ENCODE results near the gene OR52L1.

OR52L1 gene

DNA sequence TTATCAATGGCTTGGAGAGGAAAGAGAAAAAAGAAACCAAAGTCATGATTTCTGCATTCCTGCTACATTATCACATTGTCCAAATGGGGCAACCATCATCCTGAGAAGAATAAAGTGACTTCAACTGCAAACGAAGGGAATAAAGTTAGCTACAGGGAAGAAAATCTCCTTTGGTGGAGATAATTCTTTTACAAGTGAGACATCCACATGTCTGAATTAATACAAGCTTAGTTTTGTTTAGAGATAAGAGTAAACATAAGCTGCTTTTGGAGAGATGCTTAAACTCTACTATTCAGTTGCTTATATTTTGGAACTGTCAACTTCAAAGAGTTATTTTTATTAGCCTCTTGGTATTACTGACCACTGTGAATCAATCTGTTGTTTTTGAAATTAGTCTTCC lies at the start of gene OR52L1:
OR52L1 (minus strand) TSS at position 101 of the 400 bp plus-strand sequence; CDS start at position 46, 55 bp downstream.
- ChIA-PET POLR2A (no interaction called here), CTCF (no interaction called here)
- Histone ChIP-seq H3K27ac (ENCODE audit: extremely low read depth, low read depth, low read length) (no peak within 1 kb of the TSS), H3K4me3 (ENCODE audit: low read depth, low read length) (no peak within 1 kb of the TSS), H3K4me1 (ENCODE audit: control insufficient read depth, insufficient read depth, low read length) (no peaks in the 10 kb centered on the region), H3K36me3 (ENCODE audit: control insufficient read depth in 2 of 2, insufficient read depth in 1 of 2, low read length in 2 of 2) (no peaks in the 10 kb centered on the region), H3K9me3 (ENCODE audit: control insufficient read depth, insufficient read depth, low read depth, low read length) (no peaks in the 10 kb centered on the region)
- TF ChIP-seq ZNF664 (tag by site-specific recombination; IDR thresholded peaks at IDR 0.05) (no peak), ZSCAN4 (tag by site-specific recombination; IDR thresholded peaks at IDR 0.05) (no peak), GLI4 (tag by site-specific recombination; IDR thresholded peaks at IDR 0.05) (no peak), ZNF335 (tag by site-specific recombination; conservative IDR thresholded peaks at IDR 0.05) (no peak), ZNF19 (tag by site-specific recombination; IDR thresholded peaks at IDR 0.05; ENCODE audit: low read depth) (no peak), ZNF777 (tag by site-specific recombination; IDR thresholded peaks at IDR 0.05; ENCODE audit: borderline replicate concordance) (no peak), SCRT2 (tag by site-specific recombination; IDR thresholded peaks at IDR 0.05) (no peak), GFI1B (tag by site-specific recombination; IDR thresholded peaks at IDR 0.05) (no peak), SP2 (tag by site-specific recombination; IDR thresholded peaks at IDR 0.05) (no peak), ZFP3 (tag by site-specific recombination; IDR thresholded peaks at IDR 0.05; ENCODE audit: low read depth) (no peak), ZNF354C (tag by site-specific recombination; IDR thresholded peaks at IDR 0.05; ENCODE audit: borderline replicate concordance, low read depth) (no peak), YY2 (tag by site-specific recombination; IDR thresholded peaks at IDR 0.05) (no peak), REST (tag by site-specific recombination; IDR thresholded peaks at IDR 0.05) (no peak), ZBTB21 (tag by site-specific recombination; IDR thresholded peaks at IDR 0.05) (no peak)
- TF ChIP-seq, protein P1, sequence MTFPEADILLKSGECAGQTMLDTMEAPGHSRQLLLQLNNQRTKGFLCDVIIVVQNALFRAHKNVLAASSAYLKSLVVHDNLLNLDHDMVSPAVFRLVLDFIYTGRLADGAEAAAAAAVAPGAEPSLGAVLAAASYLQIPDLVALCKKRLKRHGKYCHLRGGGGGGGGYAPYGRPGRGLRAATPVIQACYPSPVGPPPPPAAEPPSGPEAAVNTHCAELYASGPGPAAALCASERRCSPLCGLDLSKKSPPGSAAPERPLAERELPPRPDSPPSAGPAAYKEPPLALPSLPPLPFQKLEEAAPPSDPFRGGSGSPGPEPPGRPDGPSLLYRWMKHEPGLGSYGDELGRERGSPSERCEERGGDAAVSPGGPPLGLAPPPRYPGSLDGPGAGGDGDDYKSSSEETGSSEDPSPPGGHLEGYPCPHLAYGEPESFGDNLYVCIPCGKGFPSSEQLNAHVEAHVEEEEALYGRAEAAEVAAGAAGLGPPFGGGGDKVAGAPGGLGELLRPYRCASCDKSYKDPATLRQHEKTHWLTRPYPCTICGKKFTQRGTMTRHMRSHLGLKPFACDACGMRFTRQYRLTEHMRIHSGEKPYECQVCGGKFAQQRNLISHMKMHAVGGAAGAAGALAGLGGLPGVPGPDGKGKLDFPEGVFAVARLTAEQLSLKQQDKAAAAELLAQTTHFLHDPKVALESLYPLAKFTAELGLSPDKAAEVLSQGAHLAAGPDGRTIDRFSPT (tag by site-specific recombination; IDR thresholded peaks at IDR 0.05), result no peak

GRCh38 chr11:6030708-6031405 lies 44.1 kb upstream of the OR52L1 start, which contains the start of gene OR56A1:
TSS of gene OR56A1 (minus strand) at chr11:6030758. CDS start at chr11:6027692, 3,066 bp downstream.
- POLR2A ChIA-PET, result no interaction called here
- Histone ChIP-seq H3K36me3 (ENCODE audit: control insufficient read depth in 2 of 2, insufficient read depth in 1 of 2, low read length in 2 of 2) (no peaks in the 10 kb centered on the region), H3K27ac (ENCODE audit: extremely low read depth, low read depth, low read length) (no peak within 1 kb of the TSS), H3K4me1 (ENCODE audit: control insufficient read depth, insufficient read depth, low read length) (no peaks in the 10 kb centered on the region), H3K9me3 (ENCODE audit: control insufficient read depth, insufficient read depth, low read depth, low read length) (no peaks in the 10 kb centered on the region), H3K4me3 (ENCODE audit: low read depth, low read length) (no peak within 1 kb of the TSS)
- CTCF ChIA-PET, result interaction anchor here (0.6 kb wide), 1 partner anchor 8 kb away, joined by 4 read pairs; no protein-coding TSS in a partner anchor
- TF ChIP-seq SP2 (tag by site-specific recombination; IDR thresholded peaks at IDR 0.05) (no peak), TCF7L2 (IDR thresholded peaks at IDR 0.05; ENCODE audit: borderline replicate concordance, low read depth, low read length) (no peak), ZNF785 (tag by site-specific recombination; IDR thresholded peaks at IDR 0.05) (no peak), ZFP37 (tag by site-specific recombination; IDR thresholded peaks at IDR 0.05) (no peak), SCRT1 (tag by site-specific recombination; IDR thresholded peaks at IDR 0.05; ENCODE audit: borderline replicate concordance) (no peak), KLF16 (tag by site-specific recombination; IDR thresholded peaks at IDR 0.05) (no peak)

All from HEK293 (cell line).